LoVo (cell line): Measurements from ENCODE around the gene MGAT4A.
A peak's percentile ranks its signal among the peaks of the same experiment; 100 is the strongest.
"Not testable (repeated sequence)": the region's sequence is repeated elsewhere in the genome, so short reads cannot be mapped to it uniquely, and the experiment has no call there.

Experiments used
- DNase-seq: peaks from one replicate; pipeline ENCODE4 v3.0.0-alpha.2; 2016; ENCODE audit warnings: low spot score

The MGAT4A gene

DNA sequence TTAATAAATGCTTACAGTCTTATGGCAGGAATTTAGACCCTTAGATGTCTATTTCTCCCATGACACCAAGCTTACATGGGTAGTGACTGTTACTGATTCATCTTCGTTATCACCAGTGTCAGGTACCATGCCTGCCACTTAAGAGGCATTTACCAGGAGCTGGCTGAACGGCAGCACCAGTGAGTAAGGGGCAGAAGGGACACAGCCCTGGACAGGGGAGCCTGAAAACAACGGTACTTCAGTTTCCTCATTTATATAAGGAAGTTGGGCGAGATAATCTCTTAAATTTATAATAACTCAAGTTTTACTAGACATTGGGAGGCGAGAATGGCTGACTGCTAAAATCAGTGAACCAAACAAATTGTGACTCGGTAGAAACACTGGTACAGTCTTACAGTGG, 123.8 kb downstream of the MGAT4A start:
- no peak for DNase-seq

DNA sequence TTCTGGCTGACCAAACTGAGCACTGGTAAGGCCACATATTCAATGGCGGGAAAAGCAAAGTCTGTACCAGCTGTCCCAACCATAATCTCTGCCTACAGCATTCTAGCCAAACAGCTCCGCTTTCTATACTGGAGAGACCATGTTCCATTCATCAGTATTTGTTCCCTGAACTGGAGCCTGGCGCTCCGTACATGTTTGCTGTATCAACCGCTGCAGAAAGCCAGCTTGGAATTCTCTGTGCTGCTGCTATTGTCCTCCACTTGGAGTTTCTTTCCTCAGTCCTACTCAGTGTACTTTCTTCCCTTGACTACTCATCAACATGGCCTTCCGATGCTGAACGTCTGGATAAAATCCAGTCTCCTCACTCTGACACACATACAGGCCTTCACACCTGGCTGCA, 124.5 kb downstream of the MGAT4A start:
- DNase-seq, result no peak

DNA sequence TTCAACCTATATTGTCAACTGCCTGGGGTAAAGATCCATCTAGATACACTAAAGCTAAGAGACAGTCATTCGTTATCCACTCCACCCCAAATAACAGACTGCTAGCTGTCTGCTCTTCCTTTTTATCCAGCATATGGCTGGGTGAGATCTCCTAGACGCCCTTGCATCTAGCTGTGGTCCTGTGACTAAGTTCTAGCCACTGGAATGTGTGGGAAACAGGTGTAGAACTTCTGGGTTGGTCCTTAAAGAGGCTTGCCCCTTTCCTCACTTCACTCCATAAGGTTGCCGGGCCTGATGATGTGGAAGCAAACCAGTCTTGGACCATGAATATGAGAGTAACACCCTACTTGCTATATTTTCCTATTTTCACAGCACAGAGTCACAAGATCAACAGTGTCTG, 125.9 kb downstream of the MGAT4A start:
- no peak for DNase-seq

DNA sequence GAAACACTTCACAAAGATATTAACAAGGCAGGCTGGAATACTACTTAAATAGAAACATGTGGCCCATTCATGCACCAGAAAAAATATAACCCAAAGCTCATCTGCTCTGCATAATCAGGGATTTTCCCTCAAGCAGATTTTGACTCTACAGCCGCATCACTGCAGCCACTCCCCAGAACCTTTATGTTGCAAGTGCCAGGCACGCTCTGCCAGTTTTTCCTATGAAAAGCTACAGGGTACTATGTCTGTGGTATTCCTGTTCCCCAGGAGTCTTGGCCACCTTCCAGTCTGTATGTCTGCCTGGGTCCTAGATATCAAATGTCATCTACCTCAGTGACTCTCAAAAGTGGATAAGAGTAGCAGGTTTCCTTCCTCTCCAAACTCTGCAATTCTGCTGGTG, 126.4 kb downstream of the MGAT4A start:
- DNase-seq, result no peak

DNA sequence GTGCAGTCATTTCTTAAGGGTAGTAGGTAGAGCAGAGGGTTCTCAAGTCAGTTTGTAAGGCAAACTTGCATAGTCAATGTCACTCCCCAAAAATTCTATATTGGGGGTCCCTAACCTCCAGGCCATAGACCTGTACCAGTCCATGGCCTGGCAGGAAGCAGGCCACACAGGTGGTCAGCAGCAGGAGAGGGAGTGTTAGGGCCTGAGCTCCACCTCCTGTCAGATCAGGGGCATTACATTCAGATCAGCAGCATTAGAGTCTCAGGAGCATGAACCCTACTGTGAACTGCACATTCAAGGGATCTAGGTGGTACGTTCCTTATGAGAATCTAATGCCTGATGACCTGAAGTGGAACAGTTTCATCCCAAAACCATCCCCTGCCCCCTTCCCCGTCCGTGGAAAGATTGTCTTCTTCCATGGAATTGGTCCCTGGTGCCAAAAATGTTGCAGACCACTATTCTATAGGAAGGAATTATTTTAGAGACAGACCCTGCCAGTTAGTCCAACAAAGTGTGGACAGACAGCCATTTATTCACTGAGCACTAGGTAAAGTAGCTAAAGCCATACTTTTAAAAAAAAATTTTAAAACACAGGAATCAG, 129.3 kb downstream of the MGAT4A start:
- DNase-seq, result peak; percentile 46

DNA sequence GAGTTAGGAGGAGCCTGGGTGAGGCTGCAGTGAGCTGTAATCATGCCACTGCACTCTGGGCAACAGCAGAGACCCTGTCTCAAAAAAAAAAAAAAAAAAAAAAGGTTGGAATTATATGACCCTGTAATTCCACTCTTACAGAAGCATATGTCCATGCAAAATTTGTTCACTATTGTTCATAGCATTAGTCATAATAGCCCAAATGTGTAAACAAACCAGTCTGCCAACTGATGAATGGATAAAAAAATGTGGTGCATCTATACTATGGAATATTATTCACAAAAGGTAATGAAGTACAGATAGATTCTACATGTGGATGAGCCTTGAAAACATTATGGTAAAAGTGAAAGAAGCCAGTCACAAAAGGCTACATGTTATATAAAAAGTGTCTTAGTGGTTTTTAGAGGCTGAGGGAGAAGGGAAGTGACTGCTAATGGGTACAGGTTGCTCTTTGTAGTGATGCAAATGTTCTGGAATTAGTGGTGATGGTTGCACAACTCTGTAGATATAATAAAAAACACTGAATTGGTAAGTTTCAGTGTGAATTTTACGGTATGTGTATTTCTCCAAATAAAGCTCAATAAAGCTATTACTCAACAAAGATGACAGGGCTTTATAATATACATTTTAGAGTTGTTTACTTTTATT, 132.0 kb downstream of the MGAT4A start:
- no peak for DNase-seq

DNA sequence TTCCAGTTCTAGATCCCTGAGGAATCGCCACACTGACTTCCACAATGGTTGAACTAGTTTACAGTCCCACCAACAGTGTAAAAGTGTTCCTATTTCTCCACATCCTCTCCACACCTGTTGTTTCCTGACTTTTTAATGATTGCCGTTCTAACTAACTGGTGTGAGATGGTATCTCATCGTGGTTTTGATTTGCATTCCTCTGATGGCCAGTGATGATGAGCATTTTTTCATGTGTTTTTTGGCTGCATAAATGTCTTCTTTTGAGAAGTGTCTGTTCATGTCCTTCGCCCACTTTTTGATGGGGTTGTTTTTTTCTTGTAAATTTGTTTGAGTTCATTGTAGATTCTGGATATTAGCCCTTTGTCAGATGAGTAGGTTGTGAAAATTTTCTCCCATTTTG, 136.3 kb downstream of the MGAT4A start:
- DNase-seq, result not testable (repeated sequence)

DNA sequence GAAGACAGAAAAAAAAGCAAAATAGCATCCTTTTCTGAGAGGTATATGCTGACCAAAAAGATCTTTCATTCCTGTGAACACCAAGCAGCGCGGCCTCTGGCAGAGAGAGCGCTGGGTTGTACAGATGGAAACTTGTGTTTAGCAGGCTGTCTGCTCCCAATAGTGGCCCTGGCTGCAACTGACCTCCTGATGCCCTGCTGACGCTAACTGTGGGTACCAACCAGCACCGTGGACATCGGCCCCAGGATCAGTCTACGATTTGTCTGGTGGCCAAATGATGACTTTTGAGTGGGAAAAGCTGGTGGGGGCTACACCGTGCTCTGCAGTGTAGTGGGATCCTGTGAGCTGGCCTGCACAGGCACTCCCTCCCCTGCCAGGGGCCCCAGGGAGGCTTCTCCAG, 138.4 kb downstream of the MGAT4A start:
- DNase-seq, result no peak

DNA sequence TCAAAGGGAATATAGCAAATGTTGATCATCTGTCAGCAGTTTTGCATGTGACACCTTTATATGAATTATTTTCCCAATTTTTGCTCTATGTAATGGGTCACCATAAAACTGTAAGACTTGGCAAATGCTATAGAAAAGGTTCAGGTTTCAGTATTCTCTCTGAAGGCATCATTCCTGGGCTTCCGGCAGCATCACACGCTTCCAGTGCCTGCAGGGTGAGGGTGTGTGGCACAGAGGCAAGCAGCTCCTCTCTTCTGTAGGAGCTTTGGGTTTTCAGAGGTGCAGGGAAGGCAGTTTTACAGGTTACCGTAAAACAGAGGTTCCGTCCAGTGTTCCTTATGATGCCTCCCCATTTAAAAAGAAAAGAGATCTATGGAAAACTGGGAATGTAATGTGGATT, 141.4 kb downstream of the MGAT4A start:
- no peak for DNase-seq

DNA sequence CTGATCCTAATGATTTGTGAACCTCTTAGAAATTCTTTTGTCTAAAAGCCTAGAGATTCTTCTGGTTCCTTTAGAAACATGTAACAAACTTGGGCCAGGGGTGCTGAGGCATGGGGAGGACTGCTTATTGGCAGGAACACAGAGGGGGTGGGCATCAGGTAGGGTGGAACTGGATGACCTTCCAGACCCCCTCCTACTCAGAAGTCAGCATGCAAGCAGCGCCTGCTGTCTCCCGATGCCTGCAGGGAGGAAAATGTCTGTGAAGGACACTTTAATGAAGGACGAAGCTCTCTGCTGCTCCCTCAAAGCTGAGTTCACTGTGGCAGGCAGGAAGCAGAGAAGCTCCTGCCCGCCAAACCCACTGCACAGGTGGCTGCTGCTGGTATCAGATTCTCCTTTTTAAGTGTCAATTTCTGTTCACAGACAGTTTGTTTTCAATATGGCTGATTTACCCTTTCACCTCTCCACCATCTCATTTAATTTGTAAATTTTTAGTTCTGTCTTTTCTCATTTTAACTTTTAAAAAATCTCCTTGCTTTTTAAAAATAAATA, 142.0 kb downstream of the MGAT4A start:
- DNase-seq, result no peak

DNA sequence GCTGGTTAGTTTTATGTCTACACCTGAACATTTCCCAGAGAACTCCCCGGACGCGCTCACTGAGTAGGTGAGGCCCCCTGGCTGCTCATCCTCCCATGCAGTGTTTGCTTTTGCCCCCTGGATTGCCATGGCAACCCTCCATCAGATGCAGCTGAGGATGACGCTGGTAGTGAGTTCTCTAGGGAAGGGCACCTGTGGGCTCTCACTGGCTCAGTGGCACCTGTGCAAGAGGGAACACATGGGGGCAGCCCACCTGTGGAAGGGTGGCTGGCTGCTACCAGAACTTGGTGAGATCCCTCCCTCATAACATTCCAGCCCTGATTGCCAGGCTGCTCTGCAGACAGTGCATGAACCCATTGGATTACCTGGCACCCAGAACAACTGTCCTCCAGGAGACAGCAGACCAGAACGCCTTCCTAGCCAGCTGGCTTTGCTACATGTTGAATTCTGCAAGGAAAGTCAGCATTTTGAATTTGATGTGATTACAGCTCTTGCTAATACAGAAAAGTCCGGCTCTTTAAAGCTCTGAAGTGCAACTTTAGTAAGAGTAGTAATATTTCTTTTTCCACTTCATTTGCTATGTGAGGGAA, 144.3 kb downstream of the MGAT4A start:
- DNase-seq, result no peak

DNA sequence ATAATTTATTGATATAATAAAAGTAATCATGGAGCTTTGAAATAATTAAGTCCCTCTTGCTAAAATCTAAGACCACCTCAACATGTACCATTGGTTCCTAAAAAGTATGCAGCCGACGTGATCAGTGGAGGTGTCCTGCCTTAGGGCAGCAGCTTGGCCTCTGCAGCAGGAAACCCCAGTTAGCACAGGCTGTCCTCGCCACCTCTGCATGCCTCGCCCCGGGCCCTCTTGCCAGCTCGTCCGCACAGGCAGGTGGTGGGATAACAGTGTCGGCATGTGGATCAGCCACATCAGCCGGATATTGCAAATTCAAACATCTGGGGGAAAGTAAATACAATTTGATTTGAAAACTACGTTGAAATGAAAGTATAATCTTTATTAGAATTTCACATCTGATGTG, 145.5 kb downstream of the MGAT4A start:
- DNase-seq, result no peak

DNA sequence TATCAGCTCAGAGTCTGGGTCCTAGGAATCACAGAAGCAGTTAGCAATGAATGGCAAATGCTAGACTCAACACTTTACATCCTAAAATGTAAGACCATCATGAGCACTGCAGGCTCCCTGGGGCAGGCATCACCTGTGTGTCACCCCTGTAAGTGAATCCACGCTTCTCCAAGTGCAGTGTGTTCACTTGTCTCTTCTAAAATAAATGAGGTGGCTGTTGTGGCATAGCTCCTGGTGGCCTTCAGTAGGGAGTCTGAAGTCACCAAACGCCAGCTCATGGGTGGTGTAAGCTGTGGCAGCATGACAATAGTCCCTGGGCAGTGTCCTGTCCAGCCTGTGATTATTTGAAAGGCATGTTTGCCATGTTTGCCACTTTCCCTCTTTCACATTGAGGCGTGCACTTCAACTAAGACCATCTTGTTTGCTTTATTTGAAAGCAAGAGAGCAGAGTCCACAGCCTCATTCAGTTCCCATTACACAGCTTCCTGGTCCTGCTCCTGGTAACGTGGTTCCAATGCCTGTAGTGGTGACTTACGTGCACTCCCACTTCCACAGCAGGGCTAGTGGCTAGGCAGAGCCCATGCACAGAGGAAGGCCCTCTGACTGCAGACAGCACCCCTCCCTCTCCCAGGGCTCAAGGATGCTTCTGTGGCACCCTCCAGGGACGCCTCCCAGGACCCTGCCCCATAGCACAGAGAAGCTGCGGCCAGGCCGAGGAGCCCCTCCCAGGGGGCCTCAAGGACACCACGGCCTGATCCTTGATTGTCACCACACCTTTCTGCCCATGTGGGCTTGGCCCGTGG, 146.9 kb downstream of the MGAT4A start:
- no peak for DNase-seq

DNA sequence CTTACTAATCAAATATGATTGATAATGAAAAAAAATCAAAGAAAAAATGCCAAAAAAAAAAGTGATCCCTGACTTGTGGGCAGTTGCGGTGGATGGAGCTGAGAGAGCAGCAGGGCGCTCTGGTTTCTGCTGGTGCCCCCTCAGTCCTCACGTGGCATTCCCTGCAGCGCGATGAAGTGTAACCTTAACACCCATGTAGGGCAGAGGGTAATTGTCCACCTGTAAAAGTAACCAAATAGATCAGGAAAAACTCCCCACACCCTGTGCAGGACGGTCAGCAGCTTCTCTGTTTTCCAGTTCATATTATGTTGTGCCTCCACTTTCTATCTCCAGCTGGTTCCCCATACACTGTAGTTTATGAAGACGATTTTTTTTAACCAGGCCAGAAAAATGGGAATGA, 147.7 kb downstream of the MGAT4A start:
- no peak for DNase-seq

DNA sequence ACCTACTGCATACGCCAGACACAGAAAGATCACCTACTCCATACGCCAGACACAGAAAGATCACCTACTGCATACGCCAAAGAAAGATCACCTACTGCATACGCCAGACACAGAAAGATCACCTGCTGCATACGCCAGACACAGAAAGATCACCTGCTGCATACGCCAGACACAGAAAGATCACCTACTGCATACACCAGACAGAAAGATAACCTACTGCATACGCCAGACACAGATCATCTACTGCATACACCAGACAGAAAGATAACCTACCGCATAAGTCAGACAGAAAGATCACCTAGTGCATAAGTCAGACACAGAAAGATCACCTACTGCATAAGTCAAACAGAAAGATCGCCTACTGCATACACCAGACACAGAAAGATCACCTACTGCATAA, 148.4 kb downstream of the MGAT4A start:
- no peak for DNase-seq

DNA sequence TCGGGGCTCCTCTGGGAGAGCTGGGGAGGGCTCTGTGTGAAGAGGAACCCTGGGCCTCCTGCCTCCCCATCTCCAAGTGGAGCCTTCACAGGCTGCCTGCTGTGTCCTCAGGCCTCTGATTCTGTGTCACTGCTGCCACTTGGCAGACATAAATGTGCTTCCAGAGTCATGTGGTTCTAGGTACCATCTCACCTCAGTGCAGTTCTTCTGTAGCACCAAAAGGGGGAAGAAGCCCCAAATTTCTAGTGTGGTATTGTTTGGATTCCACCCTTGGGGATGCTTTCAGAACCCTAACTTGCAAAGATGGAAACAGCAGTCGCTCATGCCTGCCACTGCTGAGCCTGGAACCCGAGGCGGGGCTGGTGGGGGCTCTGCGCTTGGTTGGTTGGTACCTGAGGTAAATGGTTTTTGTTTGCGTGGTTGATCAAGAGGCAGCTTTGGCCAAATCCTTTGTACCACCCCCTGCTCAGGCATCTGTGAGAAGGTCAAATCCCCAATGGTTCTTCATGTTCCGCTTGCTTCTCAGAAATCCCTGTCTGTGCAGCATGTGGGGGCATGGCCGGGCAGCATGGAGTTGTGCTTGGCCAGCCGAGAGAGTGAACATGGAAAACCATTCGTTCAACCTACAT, 150.2 kb downstream of the MGAT4A start:
- no peak for DNase-seq

DNA sequence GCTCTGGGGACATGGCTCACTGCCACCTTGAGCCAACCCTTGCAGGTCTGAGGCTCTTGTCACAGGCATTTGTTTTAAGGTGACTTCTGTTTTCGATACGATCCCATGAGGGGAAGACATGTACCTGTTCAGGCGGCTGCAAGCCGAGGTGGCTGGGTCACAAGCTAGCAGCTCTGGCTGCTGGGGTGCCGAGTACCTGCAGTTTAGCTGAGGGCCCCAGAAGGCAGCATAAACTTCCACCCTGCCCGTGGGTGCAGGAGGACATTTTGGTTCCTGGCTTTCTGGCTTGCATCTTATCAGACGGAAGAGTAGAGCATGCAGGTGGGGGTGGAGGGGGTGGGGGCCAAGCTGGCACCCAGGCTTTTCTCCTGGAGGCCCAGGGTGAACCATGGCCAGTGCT, 151.0 kb downstream of the MGAT4A start:
- DNase-seq, result no peak

DNA sequence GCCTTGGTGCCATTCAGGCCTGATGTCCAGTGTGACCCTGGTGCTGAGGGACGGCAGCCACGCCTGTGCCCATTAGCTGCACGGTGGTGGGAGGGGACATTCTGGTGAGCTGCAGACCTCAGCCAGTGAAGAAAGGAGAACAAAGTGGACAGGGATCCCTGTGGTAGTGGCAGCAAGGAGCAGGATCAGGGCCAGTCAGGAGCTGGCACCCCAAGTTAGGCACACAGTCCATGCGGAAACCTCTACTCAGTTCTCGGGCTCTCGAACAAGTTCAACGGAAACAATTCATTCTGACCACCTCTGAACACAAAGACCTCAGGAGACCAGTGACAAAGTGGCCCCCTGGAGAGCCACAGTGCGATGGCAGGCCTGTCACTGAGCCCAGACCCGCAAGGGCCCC, 152.7 kb downstream of the MGAT4A start:
- DNase-seq, result no peak

DNA sequence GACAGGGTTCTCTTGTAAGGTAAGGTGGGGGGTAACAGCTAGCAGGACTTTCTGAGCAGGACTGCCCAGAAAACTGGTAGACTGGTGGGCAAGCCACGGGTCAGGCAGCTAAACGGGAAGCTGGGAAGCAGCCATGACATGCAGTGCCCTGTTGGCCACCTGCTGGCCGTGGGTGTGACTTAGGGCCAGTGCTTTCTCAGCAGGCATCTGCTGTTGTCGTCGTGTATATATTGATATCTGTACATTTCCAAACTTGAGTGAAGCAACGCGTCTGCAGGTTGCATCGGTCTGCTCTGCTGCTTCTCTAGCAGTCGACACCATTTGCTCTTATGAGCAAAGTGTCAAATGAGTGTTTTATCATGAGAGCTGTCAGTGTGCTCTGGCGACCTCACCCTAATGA, 153.6 kb downstream of the MGAT4A start:
- no peak for DNase-seq

DNA sequence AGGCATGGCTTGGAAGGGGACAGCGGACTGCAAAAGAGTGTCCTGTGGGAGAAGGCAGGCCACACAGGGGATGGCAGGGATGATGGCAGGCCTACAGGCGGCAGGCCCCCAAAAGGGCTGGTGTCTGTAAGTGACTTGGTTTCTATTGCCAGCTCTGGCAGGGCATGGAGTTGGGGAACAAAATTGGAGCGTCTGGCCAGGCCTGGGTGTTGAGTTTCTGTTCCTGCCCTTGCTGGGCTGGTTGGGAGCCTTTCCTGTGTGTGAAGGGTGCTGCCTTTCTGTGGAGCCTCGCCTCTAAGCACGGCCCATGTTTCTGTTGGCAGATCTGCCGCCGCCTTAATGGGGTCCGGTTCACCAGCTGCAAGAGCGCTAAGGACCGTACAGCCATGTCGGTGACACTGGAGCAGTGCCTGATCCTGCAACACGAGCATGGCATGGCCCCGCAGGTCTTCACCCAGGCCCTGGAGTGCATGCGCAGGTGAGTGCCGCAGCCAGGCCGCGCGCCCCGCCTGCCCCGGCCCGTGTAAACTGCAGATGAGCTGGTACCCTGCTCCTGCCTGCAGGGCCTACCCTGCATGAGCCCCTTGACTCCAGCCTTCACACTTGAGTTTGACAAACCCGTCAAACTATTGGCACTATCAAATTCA, 154.1 kb downstream of the MGAT4A start:
- no peak for DNase-seq

DNA sequence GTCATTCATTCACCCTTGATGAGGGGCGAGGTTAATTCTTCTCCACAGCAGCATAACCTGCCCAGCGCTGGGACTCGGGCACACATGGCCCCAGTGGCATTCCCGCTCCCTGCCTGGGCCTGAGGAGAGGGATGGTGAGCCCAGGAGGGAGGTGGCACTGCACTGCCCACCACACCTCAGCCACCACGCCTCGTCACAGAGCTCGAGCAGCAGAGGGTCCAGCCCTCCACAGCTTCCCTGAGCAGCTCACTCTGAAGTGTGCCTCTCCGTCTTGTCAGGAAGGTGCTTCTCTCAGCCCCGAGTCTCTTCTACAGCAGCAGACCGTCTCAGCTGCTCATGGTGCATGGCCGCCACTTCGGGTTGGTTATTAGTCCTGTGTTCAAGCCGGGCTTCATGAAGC, 157.5 kb downstream of the MGAT4A start:
- DNase-seq, result no peak

DNA sequence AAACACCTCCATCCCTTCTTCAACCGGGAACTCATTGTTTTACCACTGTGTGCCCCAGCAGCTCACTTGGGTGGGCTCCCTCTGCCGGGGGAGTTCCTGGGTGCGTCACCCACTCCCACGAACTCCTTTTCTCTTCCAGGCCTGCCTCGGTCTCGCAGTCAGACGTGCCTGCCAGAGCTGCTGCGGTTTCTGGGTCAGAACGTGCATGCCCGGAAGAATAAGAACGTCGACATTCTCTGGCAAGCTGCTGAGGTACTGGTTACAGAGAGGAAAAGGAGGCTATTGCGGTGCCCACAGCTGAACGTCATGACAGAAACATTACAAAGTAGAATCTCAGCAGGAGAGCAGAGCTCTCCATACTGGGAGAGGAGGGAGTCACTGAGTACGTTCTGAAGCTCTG, 158.3 kb downstream of the MGAT4A start:
- DNase-seq, result no peak
